KMS-11 (cell line): ENCODE measurements around the gene SLC6A1.

Experiments
- H2AFZ ChIP-seq: fragments of 200-600 bp; sonication (generic); 2 replicates; pipeline ENCODE4 v1.6.1; 2016; ENCODE audit warnings: antibody characterized with exemption, mixed run types, low read depth
- H3K27ac ChIP-seq: fragments of 200-600 bp; sonication (generic); 2 replicates; pipeline ENCODE4 v1.6.1; 2016; ENCODE audit warnings: mild to moderate bottlenecking, mixed run types
- H3K27me3 ChIP-seq: fragments of 200-600 bp; sonication (generic); 2 replicates; pipeline ENCODE4 v1.6.1; 2017; ENCODE audit warnings: mild to moderate bottlenecking, low read depth, mixed run types, moderate library complexity; ENCODE audit not compliant: insufficient read depth
- H3K36me3 ChIP-seq: fragments of 200-600 bp; sonication (generic); 2 replicates; pipeline ENCODE4 v1.6.1; 2017; ENCODE audit warnings: mild to moderate bottlenecking, mixed run types; ENCODE audit not compliant: insufficient read depth
- H3K4me1 ChIP-seq: fragments of 200-600 bp; sonication (generic); 2 replicates; pipeline ENCODE4 v1.6.1; 2016; ENCODE audit warnings: mild to moderate bottlenecking, low read depth, mixed run types; ENCODE audit not compliant: poor library complexity, severe bottlenecking
- H3K4me2 ChIP-seq: fragments of 200-600 bp; sonication (generic); 2 replicates; pipeline ENCODE4 v1.7.0; 2016; ENCODE audit warnings: mild to moderate bottlenecking, mixed run types
- H3K4me3 ChIP-seq: fragments of 200-600 bp; sonication (generic); IDR thresholded peaks from 2 replicates; pipeline ENCODE4 v1.6.1; 2017; ENCODE audit warnings: low read depth, low read length, mixed read lengths; ENCODE audit not compliant: insufficient read depth
- H3K79me2 ChIP-seq: fragments of 200-600 bp; sonication (generic); 2 replicates; pipeline ENCODE4 v1.6.1; 2016; ENCODE audit warnings: low read depth, mixed run types; ENCODE audit not compliant: insufficient read depth
- H3K9ac ChIP-seq: fragments of 200-600 bp; sonication (generic); 2 replicates; pipeline ENCODE4 v1.6.1; 2016; ENCODE audit warnings: mild to moderate bottlenecking, mixed run types
- H4K20me1 ChIP-seq: fragments of 200-600 bp; sonication (generic); 2 replicates; pipeline ENCODE4 v1.6.1; 2016; ENCODE audit warnings: mild to moderate bottlenecking, mixed run types; ENCODE audit not compliant: insufficient read depth
- CTCF ChIP-seq: fragments of 200-600 bp; sonication (generic); conservative IDR thresholded peaks from 2 replicates; pipeline ENCODE4 v1.6.1; 2017; ENCODE audit warnings: low read depth, mild to moderate bottlenecking, antibody characterized with exemption, low read length, moderate library complexity, mixed read lengths

SLC6A1 gene

GRCh38 chr3:11088831-11089230 lies 96.3 kb downstream of the SLC6A1 start:
- no peaks in the 10 kb centered on the region for H3K79me2 ChIP-seq
- no peak overlapping the region for H3K4me3 ChIP-seq
- no peak overlapping the region for H2AFZ ChIP-seq
- no peaks in the 10 kb centered on the region for H3K4me1 ChIP-seq
- H3K4me2 ChIP-seq = no peak overlapping the region
- no peak for TF ChIP-seq CTCF
- no peak overlapping the region for H3K9ac ChIP-seq
- no peaks in the 10 kb centered on the region for H3K36me3 ChIP-seq
- H3K27me3 ChIP-seq = no peaks in the 10 kb centered on the region
- no peak overlapping the region for H3K27ac ChIP-seq
- H4K20me1 ChIP-seq = no peaks in the 10 kb centered on the region
